IMR-90 (cell line): Measurements from ENCODE around the gene RSBN1. TPM values are rescaled to one million over a fixed set of nuclear protein-coding genes. Genes with fewer than 3 reads are reported as not detected.

Experiments
- ATAC-seq: fragments of 200-7000 bp; cut with Tn5 transposase; 2 replicates; pipeline ENCODE4 v1.9.1; 2020; ENCODE audit warnings: low read depth, mild to moderate bottlenecking, moderate library complexity
- BruUV-seq: library from RNA; stranded (reverse); fragments of 400-500 nt; replicated peaks from 2 replicates; lab custom pipeline; 2021; lab: Mats Ljungman, UMichigan
- CTCF ChIA-PET: fragments of 300-600 bp; formaldehyde crosslinking; extraction: SDS; loops from one replicate; lab custom pipeline; 2021; ENCODE audit warnings: antibody characterized with exemption; lab: Yijun Ruan, JAX
- POLR2A ChIA-PET: fragments of 300-600 bp; sonication (Branson Sonifier 250); formaldehyde crosslinking; loops from one replicate; lab custom pipeline; 2022; ENCODE audit warnings: antibody characterized with exemption; ENCODE audit not compliant: unreplicated experiment; lab: Charles Lee
- DNase-seq: peaks from one replicate; pipeline ENCODE4 v3.0.0; 2013
- H2AFZ ChIP-seq: replicated peaks from 2 replicates; pipeline ENCODE3; 2013; ENCODE audit warnings: low read length, mild to moderate bottlenecking; ENCODE audit not compliant: poor library complexity
- H2AK5ac ChIP-seq: 2 replicates; pipeline ENCODE4 v1.6.1; 2013; ENCODE audit warnings: low read depth, low read length, inconsistent platforms
- H2AK9ac ChIP-seq: replicated peaks from 2 replicates; pipeline ENCODE3; 2013; ENCODE audit warnings: mild to moderate bottlenecking, low read depth, low read length, moderate library complexity; ENCODE audit not compliant: poor library complexity
- H2BK120ac ChIP-seq: 2 replicates; pipeline ENCODE4 v1.6.1; 2013; ENCODE audit warnings: low read depth, low read length, inconsistent platforms
- H2BK15ac ChIP-seq: 3 replicates; pipeline ENCODE4 v1.6.1; 2013; ENCODE audit warnings: low read depth, low read length, inconsistent platforms
- H2BK20ac ChIP-seq: 2 replicates; pipeline ENCODE4 v1.6.1; 2013; ENCODE audit warnings: low read depth, mild to moderate bottlenecking, inconsistent platforms, low read length, moderate library complexity
- H2BK5ac ChIP-seq: 2 replicates; pipeline ENCODE4 v1.6.1; 2013; ENCODE audit warnings: mild to moderate bottlenecking, low read depth, low read length, inconsistent platforms; ENCODE audit not compliant: poor library complexity, severe bottlenecking
- H3K14ac ChIP-seq: replicated peaks from 2 replicates; pipeline ENCODE4 v1.6.1; 2013; ENCODE audit warnings: low read depth, low read length, inconsistent platforms
- H3K18ac ChIP-seq: 2 replicates; pipeline ENCODE4 v1.6.1; 2013; ENCODE audit warnings: low read depth, low read length, control low read depth
- H3K23ac ChIP-seq: 2 replicates; pipeline ENCODE4 v1.6.1; 2013; ENCODE audit warnings: low read depth, low read length, inconsistent platforms
- H3K27ac ChIP-seq: 2 replicates; pipeline ENCODE4 v1.5.1; 2013; ENCODE audit warnings: mild to moderate bottlenecking, control low read depth, low read length; ENCODE audit not compliant: insufficient read depth
- H3K27me3 ChIP-seq: 2 replicates; pipeline ENCODE4 v1.6.1; 2013; ENCODE audit warnings: low read length; ENCODE audit not compliant: control insufficient read depth, insufficient read depth
- H3K36me3 ChIP-seq: 2 replicates; pipeline ENCODE4 v1.6.1; 2013; ENCODE audit warnings: low read length, mixed read lengths; ENCODE audit not compliant: control insufficient read depth, insufficient read depth
- H3K4ac ChIP-seq: 2 replicates; pipeline ENCODE4 v1.6.1; 2013; ENCODE audit warnings: low read depth, low read length, inconsistent platforms
- H3K4me1 ChIP-seq: 2 replicates; pipeline ENCODE4 v1.6.1; 2013; ENCODE audit warnings: low read length, mixed read lengths; ENCODE audit not compliant: control insufficient read depth, insufficient read depth
- H3K4me2 ChIP-seq: 2 replicates; pipeline ENCODE4 v1.6.1; 2013; ENCODE audit warnings: low read depth, mild to moderate bottlenecking, control low read depth, low read length, moderate library complexity
- H3K4me3 ChIP-seq: 2 replicates; pipeline ENCODE4 v1.5.1; 2013; ENCODE audit warnings: low read depth, mild to moderate bottlenecking, control low read depth, low read length, moderate library complexity; ENCODE audit not compliant: insufficient read depth
- H3K56ac ChIP-seq: 2 replicates; pipeline ENCODE4 v1.6.1; 2013; ENCODE audit warnings: low read length, inconsistent platforms; ENCODE audit not compliant: insufficient read depth; ENCODE audit errors: extremely low read depth
- H3K79me1 ChIP-seq, 2 experiments: 2 replicates each; pipeline ENCODE4 v1.6.1; 2013; ENCODE audit warnings: low read length in 2 of 2, inconsistent platforms in 1 of 2, low read depth in 1 of 2
- H3K9ac ChIP-seq: 2 replicates; pipeline ENCODE4 v1.6.1; 2013; ENCODE audit warnings: low read depth, low read length, control low read depth
- H3K9me1 ChIP-seq: 2 replicates; pipeline ENCODE4 v1.6.1; 2013; ENCODE audit warnings: low read length, inconsistent platforms; ENCODE audit not compliant: insufficient read depth
- H3K9me3 ChIP-seq: 2 replicates; pipeline ENCODE4 v1.6.1; 2013; ENCODE audit warnings: low read length; ENCODE audit not compliant: control insufficient read depth, insufficient read depth
- H4K20me1 ChIP-seq: 2 replicates; pipeline ENCODE4 v1.6.1; 2013; ENCODE audit warnings: low read length, inconsistent platforms; ENCODE audit not compliant: insufficient read depth
- H4K5ac ChIP-seq: 2 replicates; pipeline ENCODE4 v1.6.1; 2013; ENCODE audit warnings: mild to moderate bottlenecking, low read depth, low read length, control low read depth
- H4K8ac ChIP-seq, 2 experiments: 2 replicates each; pipeline ENCODE4 v1.6.1; 2013; ENCODE audit warnings: low read depth in 2 of 2, low read length in 2 of 2, control low read depth in 1 of 2, inconsistent platforms in 1 of 2
- H4K91ac ChIP-seq: 2 replicates; pipeline ENCODE4 v1.6.1; 2013; ENCODE audit warnings: low read depth, low read length, inconsistent platforms; ENCODE audit not compliant: insufficient read depth
- BHLHE40 ChIP-seq: fragments of 150-350 bp; IDR thresholded peaks from 2 replicates; pipeline ENCODE4 v1.6.1; 2016; ENCODE audit warnings: mild to moderate bottlenecking, low read depth, low read length
- CHD1 ChIP-seq: IDR thresholded peaks from 2 replicates; pipeline ENCODE4 v1.6.1; 2012; ENCODE audit warnings: low read depth, low read length, improper control_type of control experiment
- CTCF ChIP-seq: conservative IDR thresholded peaks from 2 replicates; pipeline ENCODE4 v1.5.1; 2012; ENCODE audit warnings: mild to moderate bottlenecking, low read depth, low read length, improper control_type of control experiment
- ELK1 ChIP-seq: fragments of 150-350 bp; IDR thresholded peaks from 2 replicates; pipeline ENCODE4 v1.6.1; 2016; ENCODE audit warnings: low read depth, mild to moderate bottlenecking, low read length, moderate library complexity, borderline replicate concordance
- FOS ChIP-seq: fragments of 150-350 bp; IDR thresholded peaks from 2 replicates; pipeline ENCODE4 v1.6.1; 2016; ENCODE audit warnings: low read depth, low read length
- MAFK ChIP-seq: IDR thresholded peaks from 2 replicates; pipeline ENCODE4 v1.6.1; 2012; ENCODE audit warnings: low read depth, low read length, improper control_type of control experiment
- MXI1 ChIP-seq: IDR thresholded peaks from 2 replicates; pipeline ENCODE4 v1.6.1; 2012; ENCODE audit warnings: low read depth, mild to moderate bottlenecking, low read length, moderate library complexity, borderline replicate concordance
- NFE2L2 ChIP-seq: fragments of 150-350 bp; IDR thresholded peaks from 2 replicates; pipeline ENCODE4 v1.6.1; 2016; ENCODE audit warnings: low read depth, mild to moderate bottlenecking, low read length
- POLR2A ChIP-seq: IDR thresholded peaks from 2 replicates; pipeline ENCODE4 v1.6.1; 2012; ENCODE audit warnings: mild to moderate bottlenecking, low read depth, low read length
- RAD21 ChIP-seq: IDR thresholded peaks from 2 replicates; pipeline ENCODE4 v1.6.1; 2012; ENCODE audit warnings: low read length, improper control_type of control experiment
- RCOR1 ChIP-seq: IDR thresholded peaks from 2 replicates; pipeline ENCODE4 v1.6.1; 2012; ENCODE audit warnings: mild to moderate bottlenecking, low read length, improper control_type of control experiment; ENCODE audit not compliant: insufficient replicate concordance
- SMC3 ChIP-seq: fragments of 150-350 bp; IDR thresholded peaks from 2 replicates; pipeline ENCODE4 v1.6.1; 2016; ENCODE audit warnings: low read depth, mild to moderate bottlenecking, antibody characterized with exemption, low read length, moderate library complexity
- WGBS, 2 experiments: methylation state at CpG; one replicate each; pipeline versions ENCODE4 v1.1.5 to v1.1.7; 2013; ENCODE audit warnings: missing lambda C conversion rate in 2 of 2; ENCODE audit not compliant: insufficient read length in 1 of 2; ENCODE audit errors: extremely low coverage in 2 of 2; 5-methylcytosine and 5-hydroxymethylcytosine counted together
- dilution Hi-C: fragments of 300-500 bp; cut with HindIII; formaldehyde crosslinking; loops from one replicate; pipeline ENCODE4 v1.14.3; 2018; ENCODE audit warnings: low sequenced_read_pairs; ENCODE audit not compliant: unreplicated experiment
- in situ Hi-C: fragments of 300-500 bp; cut with MboI; formaldehyde crosslinking; loops from 3 replicates; pipeline ENCODE4 v1.14.3; 2019; ENCODE audit warnings: low sequenced_read_pairs, inconsistent platforms, mixed read lengths
- intact Hi-C: fragments of 100-400 bp; cut with micrococcal nuclease; formaldehyde crosslinking; loops from 2 replicates; pipeline ENCODE4 v1.10.0; 2022
- polyA plus RNA-seq, 3 experiments: library from polyadenylated mRNA; depleted of rRNA; stranded (reverse); fragments of >200 nt; gene quantifications; 2 replicates each; pipeline ENCODE4 v1.2.3, GENCODE V29; 2012; ENCODE audit warnings: low replicate concordance in 1 of 3
- total RNA-seq: library from RNA; depleted of rRNA; stranded (reverse); fragments of >200 nt; gene quantifications from 2 replicates; pipeline ENCODE4 v1.2.3, GENCODE V29; 2012

Gene RSBN1
- total and polyA plus RNA-seq, 2 of the 4 experiments (the other 2 are of a cell fraction): 5.3 to 11.7 TPM

- peak within 1 kb of the TSS; percentile 97; the same call in 2 of the 3 replicates for H2BK15ac ChIP-seq
- H4K5ac ChIP-seq: peak within 1 kb of the TSS; percentile 92
- H4K91ac ChIP-seq: peak within 1 kb of the TSS; percentile 96
- peak within 1 kb of the TSS; percentile 86 for H3K4me3 ChIP-seq
- H3K79me1 ChIP-seq: peaks cover 9 to 21% of the 10 kb centered on the region in 2 experiments; a peak in 3 of 4 replicates
- peak within 1 kb of the TSS; percentile 18; the same call in 1 of the 2 replicates for H2BK20ac ChIP-seq
- WGBS, 2 experiments: 0% methylated on average over 12 of the region's 47 CpGs; no CpG with 5 or more reads in 1 of the 2 experiments
- H3K56ac ChIP-seq: peak within 1 kb of the TSS; percentile 98
- no peaks in the 10 kb centered on the region for H3K4me1 ChIP-seq
- intact Hi-C loops: loop anchor here (1.0 to 10.0 kb wide), 3 partner anchors 53 to 635 kb away; partner anchors contain the start of genes AP4B1, DCLRE1B and RSBN1
- peak within 1 kb of the TSS; percentile 95 for H3K4ac ChIP-seq
- POLR2A ChIA-PET: interaction anchor here (0.6 to 1.0 kb wide), 3 partner anchors 52 to 76 kb away, joined by 3 to 16 read pairs (median 3); no protein-coding TSS in a partner anchor
- DNase-seq (peak; percentile 81), ATAC-seq (peak; percentile 96)
- H3K9me3 ChIP-seq: no peaks in the 10 kb centered on the region
- TF ChIP-seq FOS (peak; percentile 43; the same call in 1 of the 2 replicates), MXI1 (no peak; the same call in 1 of the 2 replicates), CHD1 (no peak), CTCF (no peak), POLR2A (peak; percentile 81; the same call in 1 of the 2 replicates), NFE2L2 (peak; percentile 47; the same call in 1 of the 2 replicates), SMC3 (0 out of 2 replicates have a peak, but pooled peaks have one; percentile 3), RAD21 (0 out of 2 replicates have a peak, but pooled peaks have one; percentile 3), ELK1 (no peak), MAFK (no peak), BHLHE40 (peak; percentile 59), RCOR1 (no peak)
- H3K14ac ChIP-seq: peak within 1 kb of the TSS; percentile 99
- peak within 1 kb of the TSS; percentile 95 for H2AFZ ChIP-seq
- no peaks in the 10 kb centered on the region for H3K9me1 ChIP-seq
- peak within 1 kb of the TSS; percentile 92 for H3K18ac ChIP-seq
- peak within 1 kb of the TSS; percentile 100 for H3K9ac ChIP-seq
- peak within 1 kb of the TSS; percentile 76 for H2BK120ac ChIP-seq
- in situ Hi-C loops: no loop called here
- BruUV-seq: no TSS peak
- no peaks in the 10 kb centered on the region for H3K36me3 ChIP-seq
- peak within 1 kb of the TSS; percentile 89 for H2BK5ac ChIP-seq
- H3K4me2 ChIP-seq: peak within 1 kb of the TSS; percentile 93
- CTCF ChIA-PET: no interaction called here
- H2AK5ac ChIP-seq: peak within 1 kb of the TSS; percentile 67
- H3K23ac ChIP-seq: peak within 1 kb of the TSS; percentile 97
- H2AK9ac ChIP-seq: peak within 1 kb of the TSS; percentile 97
- peak within 1 kb of the TSS; percentile 94 for H3K27ac ChIP-seq
- H3K27me3 ChIP-seq: no peaks in the 10 kb centered on the region
- dilution Hi-C loops: no loop called here
- H4K8ac ChIP-seq: peak within 1 kb of the TSS; percentile 98 to 99
- H4K20me1 ChIP-seq: no peaks in the 10 kb centered on the region
These were observed 52.8 kb downstream of the RSBN1 start, which contains the start of gene PHTF1 for GRCh38 chr1:113759333-113760101. TSS of gene PHTF1 (minus strand) at chr1:113759486. CDS start at chr1:113758703, 783 bp downstream.
